Subcutaneous adipose tissue (tissue), 4 donors: ENCODE measurements around the gene COLQ. TPM values are rescaled to one million over a fixed set of nuclear protein-coding genes. Genes with fewer than 3 reads are reported as not detected.

ENCODE experiments used
- CTCF ChIP-seq: fragments of 450-650 bp; IDR thresholded peaks from one replicate; pipeline ENCODE4 v1.5.1; 2016; ENCODE audit warnings: low read depth, mild to moderate bottlenecking, control low read depth, antibody characterized with exemption, moderate library complexity
- small RNA-seq: library from RNA; depleted of rRNA; stranded (forward); fragments of <200 nt; gene quantifications from one replicate; pipeline ENCODE3, GENCODE V24; 2016
- total RNA-seq, 4 donors: library from RNA; depleted of rRNA; stranded (reverse); fragments of >200 nt; gene quantifications; one replicate each; pipeline ENCODE4 v1.1.0, GENCODE V29; 2016

COLQ gene
- total RNA-seq, 4 donors from 2014 or later: 2.0 to 5.1 (median 3.5) TPM

- TF ChIP-seq CTCF: no peak
These were observed 119.6 kb downstream of the COLQ start for GRCh38 chr3:15401936-15402335.

Small RNA genes lying within 50 kb of the gene (small RNA-seq; reads per million reads assigned to genes)
- gene MIR4270 (not detected), gene RN7SL110P (not detected), gene RNU6-1024P (not detected)

Other genes with a start within 250 kb of the COLQ start
- 10 to 100 TPM; 67.5 to 90.6 (median 83.7) TPM for gene SH3BP5, start 189.1 kb downstream of the COLQ start, total RNA-seq
- gene METTL6, start 94.2 kb downstream of the COLQ start, total RNA-seq: 10 to 100 TPM in 3 of 4 donors, 1 to 10 TPM in 1; 6.0 to 15.8 (median 13.1) TPM
- gene EAF1, start 94.1 kb downstream of the COLQ start, total RNA-seq: 10 to 100 TPM; 18.5 to 33.4 (median 21.6) TPM
- 10 to 100 TPM; 27.1 to 45.8 (median 37.5) TPM for gene HACL1, start 79.9 kb upstream of the COLQ start, total RNA-seq
- 10 to 100 TPM; 44.3 to 87.6 (median 58.7) TPM for gene BTD, start 80.0 kb upstream of the COLQ start, total RNA-seq